Stomach (tissue), 4 donors: ENCODE data around the gene ATP6V0D1.
A peak's percentile ranks its signal among the peaks of the same experiment; 100 is the strongest.

Experiments
- CTCF ChIP-seq, 7 experiments: fragments of 450-650 bp in 4 of 7; fragments of 200-600 bp in 3 of 7; sonication (generic) in 3 of 7; IDR thresholded peaks; one replicate each; pipeline ENCODE4 v1.5.1; 2016 to 2019; ENCODE audit warnings: antibody characterized with exemption in 7 of 7, control low read depth in 2 of 7, mild to moderate bottlenecking in 1 of 7
- POLR2A ChIP-seq, 4 donors: fragments of 450-650 bp; IDR thresholded peaks; one replicate each; pipeline ENCODE4 v1.6.1; 2016; ENCODE audit warnings: antibody characterized with exemption in 4 of 4, control low read depth in 2 of 4, mild to moderate bottlenecking in 1 of 4, moderate library complexity in 1 of 4
- POLR2AphosphoS5 ChIP-seq, 3 donors: sonication (generic); formaldehyde crosslinking; IDR thresholded peaks; one replicate each; pipeline ENCODE4 v1.6.1; 2016; ENCODE audit warnings: antibody characterized with exemption in 3 of 3

GRCh38 chr16:67428146-67428731 lies 52.7 kb downstream of the ATP6V0D1 start:
- TF ChIP-seq POLR2AphosphoS5 (IDR thresholded peaks at IDR 0.05) (no peak), CTCF (IDR thresholded peaks at IDR 0.05) (peak in 5 of 7 experiments; percentile 74 to 94 (median 78)), POLR2A (IDR thresholded peaks at IDR 0.05) (no peak)
